K562 (cell line): Measurements from ENCODE around the gene CCDC68. TPM values are rescaled to one million over a fixed set of nuclear protein-coding genes. Genes with fewer than 3 reads are reported as not detected.

Source experiments
- CBX2 ChIP-seq: fragments of 200-600 bp; sonication (generic); IDR thresholded peaks from one replicate; pipeline ENCODE4 v1.6.1; 2012; ENCODE audit warnings: mild to moderate bottlenecking, low read length, inconsistent platforms; ENCODE audit not compliant: insufficient read depth, poor library complexity, severe bottlenecking
- CGGBP1 ChIP-seq: fragments of 250-450 bp; sonication (Bioruptor Pico); IDR thresholded peaks from 2 replicates; pipeline ENCODE4 v1.9.0; 2021; ENCODE audit warnings: mild to moderate bottlenecking
- CHD7 ChIP-seq: fragments of 200-600 bp; sonication (generic); IDR thresholded peaks from one replicate; pipeline ENCODE4 v1.6.1; 2012; ENCODE audit warnings: mild to moderate bottlenecking, low read depth, low read length, inconsistent platforms
- DEAF1 ChIP-seq: fragments of 450-650 bp; formaldehyde crosslinking; IDR thresholded peaks from 2 replicates; pipeline ENCODE4 v1.4.0; 2020; ENCODE audit warnings: mild to moderate bottlenecking, moderate library complexity
- TEAD4 ChIP-seq, 2 experiments: sonication (generic) in 1 of 2; formaldehyde crosslinking in 1 of 2; IDR thresholded peaks; 2 replicates each; pipeline versions ENCODE4 v1.6.1 to v1.8.0; 2012 to 2022; ENCODE audit warnings: borderline replicate concordance in 1 of 2, inconsistent platforms in 1 of 2, low read length in 1 of 2, mild to moderate bottlenecking in 1 of 2, missing genetic modification reagents in 1 of 2
- ZFP1 ChIP-seq: fragments of 450-650 bp; formaldehyde crosslinking; IDR thresholded peaks from 2 replicates; pipeline ENCODE4 v1.4.0; 2020; ENCODE audit warnings: mild to moderate bottlenecking, mixed read lengths
- ZMIZ1 ChIP-seq, 2 experiments: fragments of 150-350 bp in 1 of 2; IDR thresholded peaks; 2 replicates each; pipeline ENCODE4 v1.6.1; 2012 to 2016; ENCODE audit warnings: low read depth in 2 of 2, low read length in 2 of 2, mild to moderate bottlenecking in 1 of 2, moderate library complexity in 1 of 2
- ZNF174 ChIP-seq: fragments of 250-450 bp; sonication (Bioruptor Pico); IDR thresholded peaks from 2 replicates; pipeline ENCODE4 v1.4.0; 2020; ENCODE audit warnings: mild to moderate bottlenecking
- polyA plus RNA-seq, 8 experiments: library from polyadenylated mRNA; depleted of rRNA in 4 of 8; stranded (reverse) in 5 of 8; unstranded in 3 of 8; fragments of >200 nt; fragmentation: Nextera tagmentation in 2 of 8; fragmentation: Illumina TruSeq in 1 of 8; extraction: Ambion mirVana in 2 of 8; extraction: Trizol in 1 of 8; gene quantifications; 2 replicates each; pipeline versions ENCODE4 v1.2.1 to v1.2.3, GENCODE V29; 2011 to 2014; ENCODE audit warnings: inconsistent platforms in 1 of 8, missing spikeins in 1 of 8
- total RNA-seq, 7 experiments: library from RNA; depleted of rRNA in 6 of 7; stranded (reverse); fragments of >200 nt in 6 of 7; fragmentation: Illumina TruSeq in 2 of 7; extraction: Trizol in 2 of 7; gene quantifications; 2 replicates each; pipeline versions ENCODE4 v1.2.1 to v1.2.3, GENCODE V29; 2011 to 2021; ENCODE audit warnings: low replicate concordance in 1 of 7

The CCDC68 gene
- total and polyA plus RNA-seq, 9 of the 15 experiments (the other 6 are each of a cell fraction or from before 2014, with no cell fraction given), result 0.28 to 4.5 (median 1.4) TPM

GRCh38 chr18:54900290-54900689 lies 59.0 kb downstream of the CCDC68 start (continued):
- TF ChIP-seq ZNF174 (CRISPR knock-in tag) (no peak), CHD7 (no peak), TEAD4 (IDR thresholded peaks at IDR 0.05; ENCODE audit: low read length) (peak; percentile 35), TEAD4 (CRISPR knock-in tag; IDR thresholded peaks at IDR 0.05; ENCODE audit: borderline replicate concordance) (no peak), ZFP1 (no peak), CBX2 (no peak), DEAF1 (CRISPR knock-in tag) (no peak), CGGBP1 (no peak), ZMIZ1 (IDR thresholded peaks at IDR 0.05; ENCODE audit: low read depth in 2 of 2, low read length in 2 of 2) (no peak)
